ENCODE data around the gene CINP.

CINP gene

GRCh38 chr14:102362545-102363181, at the start of gene CINP, which contains the start of gene TECPR2:
Gene CINP, minus strand, starts transcription at chr14:102362890. Its CDS starts 39 bp downstream, at chr14:102362851.
Gene TECPR2, plus strand, starts transcription at chr14:102362941. Its CDS starts 13,781 bp downstream, at chr14:102376722.
- DNase-seq, result peak; percentile 93

- DNase-seq, result peak; percentile 20
These were observed 46.0 kb upstream of the CINP start for GRCh38 chr14:102408724-102409123.

GRCh38 chr14:102407258-102407657, 44.6 kb upstream of the CINP start:
- DNase-seq, result no peak

GRCh38 chr14:102403028-102403427, 40.3 kb upstream of the CINP start:
- DNase-seq, result no peak

- no peak for DNase-seq
These were observed 33.8 kb upstream of the CINP start for GRCh38 chr14:102396521-102396920.

- no peak for DNase-seq
These were observed 32.2 kb upstream of the CINP start for GRCh38 chr14:102394717-102395375.

- DNase-seq, result no peak
These were observed 29.8 kb upstream of the CINP start for GRCh38 chr14:102392506-102392905.

- DNase-seq, result no peak
These were observed 27.6 kb upstream of the CINP start for GRCh38 chr14:102390064-102390855.

- DNase-seq, result no peak
These were observed 26.6 kb upstream of the CINP start for GRCh38 chr14:102389246-102389645.

GRCh38 chr14:102387086-102387485, 24.4 kb upstream of the CINP start:
- DNase-seq, result no peak

GRCh38 chr14:102378830-102379229, 16.1 kb upstream of the CINP start:
- no peak for DNase-seq

- no peak for DNase-seq
These were observed 15.0 kb upstream of the CINP start for GRCh38 chr14:102377696-102378095.

- DNase-seq, result no peak
These were observed 12.4 kb upstream of the CINP start for GRCh38 chr14:102375119-102375518.

GRCh38 chr14:102374264-102374663, 11.6 kb upstream of the CINP start:
- DNase-seq, result no peak

- DNase-seq, result no peak
These were observed 10.4 kb upstream of the CINP start for GRCh38 chr14:102373110-102373509.

GRCh38 chr14:102371361-102371760, 8.7 kb upstream of the CINP start:
- DNase-seq, result no peak

- DNase-seq, result no peak
These were observed 7.7 kb upstream of the CINP start for GRCh38 chr14:102370305-102370809.

- no peak for DNase-seq
These were observed 673 bp upstream of the CINP start for GRCh38 chr14:102363182-102363943.

- no peak for DNase-seq
These were observed 606 bp downstream of the CINP start for GRCh38 chr14:102362084-102362483.

- DNase-seq, result no peak
These were observed 2.3 kb downstream of the CINP start for GRCh38 chr14:102360388-102360787.

GRCh38 chr14:102359341-102359740, 3.3 kb downstream of the CINP start:
- DNase-seq, result no peak

- DNase-seq, result no peak
These were observed 6.4 kb downstream of the CINP start for GRCh38 chr14:102356280-102356679.

GRCh38 chr14:102353126-102353619, 9.5 kb downstream of the CINP start:
- no peak for DNase-seq
